Esophagus muscularis mucosa (tissue), 4 donors: ENCODE measurements around the gene C16orf46. TPM values are rescaled to one million over a fixed set of nuclear protein-coding genes. Genes with fewer than 3 reads are reported as not detected.

Experiments
- DNase-seq: peaks from one replicate; pipeline ENCODE4 v3.0.0-alpha.2; 2017; ENCODE audit errors: extremely low spot score
- H3K27ac ChIP-seq, 4 donors: fragments of 200-600 bp; sonication (generic); replicated peaks in 1 of 4; 1 replicate in 3 of 4; 2 replicates in 1 of 4; pipeline ENCODE4 v1.5.1; 2016 to 2019; ENCODE audit warnings: mild to moderate bottlenecking in 1 of 4
- H3K27me3 ChIP-seq, 4 donors: fragments of 200-600 bp; sonication (generic); one replicate each; pipeline versions ENCODE4 v1.5.1 to v1.6.0; 2016 to 2019
- H3K36me3 ChIP-seq, 4 donors: fragments of 200-600 bp; sonication (generic); one replicate each; pipeline ENCODE4 v1.5.1; 2016 to 2019
- H3K4me1 ChIP-seq, 4 donors: fragments of 200-600 bp; sonication (generic); one replicate each; pipeline ENCODE4 v1.5.1; 2016 to 2019
- H3K4me3 ChIP-seq, 4 donors: fragments of 200-600 bp; sonication (generic); 1 replicate in 2 of 4; 2 replicates in 2 of 4; pipeline ENCODE4 v1.5.1; 2016 to 2019; ENCODE audit warnings: mild to moderate bottlenecking in 4 of 4, moderate library complexity in 1 of 4
- H3K9me3 ChIP-seq, 4 donors: fragments of 200-600 bp; sonication (generic); 1 replicate in 3 of 4; 2 replicates in 1 of 4; pipeline ENCODE4 v1.5.1; 2016 to 2019
- EP300 ChIP-seq: sonication (generic); formaldehyde crosslinking; IDR thresholded peaks from one replicate; pipeline ENCODE4 v1.6.1; 2017; ENCODE audit warnings: antibody characterized with exemption
- POLR2A ChIP-seq: fragments of 450-650 bp; IDR thresholded peaks from one replicate; pipeline ENCODE4 v1.6.1; 2017; ENCODE audit warnings: antibody characterized with exemption, moderate library complexity, mild to moderate bottlenecking, low read depth
- POLR2AphosphoS5 ChIP-seq, 2 donors: sonication (generic); formaldehyde crosslinking; IDR thresholded peaks; one replicate each; pipeline ENCODE4 v1.6.1; 2017; ENCODE audit warnings: antibody characterized with exemption in 2 of 2
- WGBS: methylation state at CpG from one replicate; pipeline ENCODE4 v1.1.5; 2018; 5-methylcytosine and 5-hydroxymethylcytosine counted together
- intact Hi-C: fragments of 100-400 bp; cut with DNase I; formaldehyde crosslinking; loops from one replicate; pipeline ENCODE4 v1.15.1; 2023
- total RNA-seq, 4 donors: library from RNA; depleted of rRNA; stranded (reverse); fragments of >200 nt; gene quantifications; one replicate each; pipeline versions ENCODE4 v1.1.0 to v1.2.1, GENCODE V29; 2016
- TF ChIP-seq, protein P1 (sequence below), 3 experiments: fragments of 200-600 bp in 2 of 3; fragments of 450-650 bp in 1 of 3; sonication (generic) in 2 of 3; IDR thresholded peaks; one replicate each; pipeline ENCODE4 v1.5.1; 2017 to 2019; ENCODE audit warnings: antibody characterized with exemption in 3 of 3, mild to moderate bottlenecking in 2 of 3, moderate library complexity in 1 of 3

C16orf46 gene
- total RNA-seq, 4 donors from 2014 or later: 1.6 to 2.7 TPM; not detected in 2

- peaks cover 0 to 6% (median 0%) of the 10 kb centered on the region in 4 donors for H3K36me3 ChIP-seq
- peaks cover 28 to 45% (median 35%) of the 10 kb centered on the region in 4 donors for H3K4me1 ChIP-seq
- H3K27me3 ChIP-seq: no peaks in the 10 kb centered on the region
- DNase-seq: no peak
- 37% methylated on average over 7 of the region's 54 CpGs for WGBS
- intact Hi-C loops: loop anchor here (1.0 to 10.0 kb wide), 3 partner anchors 42 to 699 kb away; partner anchors contain the start of genes C16orf46 and GCSH
- H3K4me3 ChIP-seq: peak within 1 kb of the TSS; percentile 78 to 87 (median 83)
- H3K27ac ChIP-seq: peak within 1 kb of the TSS; percentile 75 to 85 (median 81)
- TF ChIP-seq EP300: no peak
- TF ChIP-seq, protein P1, sequence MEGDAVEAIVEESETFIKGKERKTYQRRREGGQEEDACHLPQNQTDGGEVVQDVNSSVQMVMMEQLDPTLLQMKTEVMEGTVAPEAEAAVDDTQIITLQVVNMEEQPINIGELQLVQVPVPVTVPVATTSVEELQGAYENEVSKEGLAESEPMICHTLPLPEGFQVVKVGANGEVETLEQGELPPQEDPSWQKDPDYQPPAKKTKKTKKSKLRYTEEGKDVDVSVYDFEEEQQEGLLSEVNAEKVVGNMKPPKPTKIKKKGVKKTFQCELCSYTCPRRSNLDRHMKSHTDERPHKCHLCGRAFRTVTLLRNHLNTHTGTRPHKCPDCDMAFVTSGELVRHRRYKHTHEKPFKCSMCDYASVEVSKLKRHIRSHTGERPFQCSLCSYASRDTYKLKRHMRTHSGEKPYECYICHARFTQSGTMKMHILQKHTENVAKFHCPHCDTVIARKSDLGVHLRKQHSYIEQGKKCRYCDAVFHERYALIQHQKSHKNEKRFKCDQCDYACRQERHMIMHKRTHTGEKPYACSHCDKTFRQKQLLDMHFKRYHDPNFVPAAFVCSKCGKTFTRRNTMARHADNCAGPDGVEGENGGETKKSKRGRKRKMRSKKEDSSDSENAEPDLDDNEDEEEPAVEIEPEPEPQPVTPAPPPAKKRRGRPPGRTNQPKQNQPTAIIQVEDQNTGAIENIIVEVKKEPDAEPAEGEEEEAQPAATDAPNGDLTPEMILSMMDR (IDR thresholded peaks at IDR 0.05): peak; percentile 88 to 99 (median 95)
- peak in 1 of 2 donors; percentile 58 for TF ChIP-seq POLR2AphosphoS5 (IDR thresholded peaks at IDR 0.05)
- no peak for TF ChIP-seq POLR2A
- no peaks in the 10 kb centered on the region for H3K9me3 ChIP-seq
Observed at GRCh38 chr16:81035398-81035974, 41.6 kb downstream of the C16orf46 start, which contains the start of gene ATMIN. Gene ATMIN (plus strand): TSS chr16:81035842. CDS start chr16:81035871, 29 bp downstream.

DNA sequence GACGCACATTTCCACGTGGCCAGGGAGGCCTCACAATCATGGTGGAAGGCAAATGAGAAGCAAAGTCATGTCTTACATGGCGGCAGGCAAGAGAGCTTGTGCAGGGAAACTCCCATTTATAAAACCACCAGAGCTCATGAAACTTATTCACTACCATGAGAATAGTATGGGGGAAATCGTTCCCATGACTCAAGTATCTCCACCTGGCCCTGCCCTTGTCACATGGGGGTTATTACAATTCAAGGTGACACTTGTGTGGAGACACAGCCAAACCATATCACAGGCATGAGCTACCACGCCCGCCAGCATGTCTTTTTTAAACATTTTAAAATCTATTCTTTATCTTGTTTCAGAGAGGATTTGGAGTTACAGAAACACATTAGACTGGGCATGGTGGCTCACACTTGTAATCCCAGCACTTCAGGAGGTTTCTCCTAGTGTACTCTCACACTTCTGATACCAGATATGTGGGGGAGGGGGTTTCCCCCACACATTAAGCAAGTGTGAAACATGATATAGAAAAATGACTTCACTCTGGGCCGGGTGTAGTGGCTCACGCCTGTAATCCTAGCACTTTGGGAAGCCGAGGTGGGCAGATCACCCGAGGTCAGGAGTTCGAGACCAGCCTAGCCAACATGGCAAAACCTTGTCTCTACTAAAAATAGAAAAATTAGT, 47.0 kb downstream of the C16orf46 start:
- no peaks in the 10 kb centered on the region for H3K9me3 ChIP-seq
- intact Hi-C loops: loop anchor here (10.0 kb wide), 1 partner anchor 705 kb away; no protein-coding TSS in a partner anchor
- no peak overlapping the region for H3K4me3 ChIP-seq
- H3K27me3 ChIP-seq: no peaks in the 10 kb centered on the region
- no peak for DNase-seq
- no peak for TF ChIP-seq POLR2A
- TF ChIP-seq EP300: no peak
- TF ChIP-seq POLR2AphosphoS5 (IDR thresholded peaks at IDR 0.05): no peak
- TF ChIP-seq, protein P1 (IDR thresholded peaks at IDR 0.05): no peak
- 92% methylated on average over 11 of the region's 11 CpGs for WGBS
- no peaks in the 10 kb centered on the region for H3K4me1 ChIP-seq
- peaks cover 0 to 12% (median 5%) of the 10 kb centered on the region in 4 donors for H3K36me3 ChIP-seq
- H3K27ac ChIP-seq: no peak overlapping the region

DNA sequence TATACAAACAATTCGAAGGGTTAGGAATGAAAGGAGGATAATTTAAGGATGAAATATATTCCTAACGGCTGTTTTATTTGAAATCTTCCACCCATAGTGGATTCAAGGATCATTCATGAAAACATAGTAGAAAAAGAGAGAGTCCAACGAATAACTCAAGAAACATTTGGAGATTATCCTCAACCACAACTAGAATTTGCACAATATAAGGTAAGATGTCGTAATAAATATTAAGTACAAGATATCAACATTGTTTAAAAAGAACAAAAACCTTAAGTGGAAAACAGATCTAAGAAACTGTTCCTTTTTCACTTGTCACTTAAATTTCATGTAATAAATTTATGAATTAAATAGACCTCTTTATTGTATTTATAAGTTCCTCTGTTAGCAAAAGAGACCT, 50.6 kb downstream of the C16orf46 start:
- Histone ChIP-seq H3K36me3 (peaks cover 0 to 23% (median 11%) of the 10 kb centered on the region in 4 donors), H3K9me3 (no peaks in the 10 kb centered on the region), H3K27me3 (no peaks in the 10 kb centered on the region), H3K4me3 (no peak overlapping the region), H3K4me1 (no peaks in the 10 kb centered on the region), H3K27ac (no peak overlapping the region)
- DNase-seq: no peak
- WGBS: 79% methylated on average over 4 of the region's 4 CpGs
- no peak for TF ChIP-seq POLR2A
- no peak for TF ChIP-seq EP300
- TF ChIP-seq, protein P1 (IDR thresholded peaks at IDR 0.05): no peak
- TF ChIP-seq POLR2AphosphoS5 (IDR thresholded peaks at IDR 0.05): no peak
- intact Hi-C loops: no loop called here

DNA sequence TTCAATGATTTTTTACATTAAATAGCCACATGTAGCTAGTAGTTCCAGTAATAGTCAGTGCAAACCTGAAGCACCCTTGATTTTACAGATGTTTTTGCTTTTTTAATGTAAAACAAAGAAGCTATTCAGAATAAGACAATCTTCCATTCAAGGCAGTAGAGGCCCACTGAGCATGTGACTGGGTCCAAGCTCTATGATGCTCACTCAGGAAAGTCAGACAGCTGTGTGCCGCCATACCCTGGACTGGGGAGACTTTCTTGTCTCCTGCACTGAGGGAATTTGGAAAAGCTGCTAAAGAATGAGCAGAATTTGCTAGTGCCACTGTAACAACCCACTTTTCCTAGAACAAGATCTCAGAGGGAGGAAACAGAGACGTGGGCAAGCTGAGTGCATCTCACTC, 58.5 kb downstream of the C16orf46 start:
- no peak for DNase-seq
- 97% methylated on average over 2 of the region's 2 CpGs for WGBS
- Histone ChIP-seq H3K36me3 (peaks cover 0 to 59% (median 32%) of the 10 kb centered on the region in 4 donors), H3K27ac (no peak overlapping the region), H3K9me3 (no peaks in the 10 kb centered on the region), H3K4me3 (no peak overlapping the region), H3K27me3 (no peaks in the 10 kb centered on the region), H3K4me1 (peaks cover 0 to 11% (median 0%) of the 10 kb centered on the region in 4 donors)
- TF ChIP-seq, protein P1 (IDR thresholded peaks at IDR 0.05): no peak
- no peak for TF ChIP-seq EP300
- TF ChIP-seq POLR2AphosphoS5 (IDR thresholded peaks at IDR 0.05): no peak
- no peak for TF ChIP-seq POLR2A
- intact Hi-C loops: no loop called here
